SK-N-SH treated with all-trans-retinoic acid at 6 μM for 48 hours (cell line): ENCODE results near the gene THUMPD1.
"Not testable (repeated sequence)": the region's sequence is repeated elsewhere in the genome, so short reads cannot be mapped to it uniquely, and the experiment has no call there.

Source experiments
- ATAC-seq: fragments of 200-7000 bp; cut with Tn5 transposase; 3 replicates; pipeline ENCODE4 v1.9.1; 2020; ENCODE audit warnings: mild to moderate bottlenecking, moderate library complexity
- ARNTL ChIP-seq: fragments of 450-650 bp; formaldehyde crosslinking; IDR thresholded peaks from 2 replicates; pipeline ENCODE4 v1.5.0; 2020; ENCODE audit warnings: low read depth, mild to moderate bottlenecking, moderate library complexity, borderline replicate concordance
- BACH2 ChIP-seq: fragments of 250-450 bp; sonication (Bioruptor Pico); IDR thresholded peaks from 2 replicates; pipeline ENCODE4 v1.9.0; 2021; ENCODE audit warnings: mild to moderate bottlenecking, borderline replicate concordance
- ESRRG ChIP-seq: fragments of 250-450 bp; sonication (Bioruptor Pico); IDR thresholded peaks from 2 replicates; pipeline ENCODE4 v1.6.1; 2021; ENCODE audit warnings: mild to moderate bottlenecking
- ISL1 ChIP-seq: fragments of 250-450 bp; sonication (Bioruptor Pico); IDR thresholded peaks from 2 replicates; pipeline ENCODE4 v2.1.2; 2022; ENCODE audit warnings: mild to moderate bottlenecking, moderate library complexity
- OSR1 ChIP-seq: fragments of 250-450 bp; sonication (Bioruptor Pico); IDR thresholded peaks from 2 replicates; pipeline ENCODE4 v1.8.0; 2022; ENCODE audit warnings: moderate library complexity, mild to moderate bottlenecking, inconsistent platforms
- PPARA ChIP-seq: fragments of 250-450 bp; sonication (Bioruptor Pico); IDR thresholded peaks from 2 replicates; pipeline ENCODE4 v1.5.0; 2020; ENCODE audit warnings: mild to moderate bottlenecking, borderline replicate concordance
- RARB ChIP-seq: fragments of 250-450 bp; sonication (Bioruptor Pico); IDR thresholded peaks from 2 replicates; pipeline ENCODE4 v1.8.0; 2021; ENCODE audit warnings: mild to moderate bottlenecking, moderate library complexity
- SNAI2 ChIP-seq: fragments of 250-450 bp; sonication (Bioruptor Pico); IDR thresholded peaks from 2 replicates; pipeline ENCODE4 v1.5.0; 2020; ENCODE audit warnings: mild to moderate bottlenecking, moderate library complexity
- TOX ChIP-seq: fragments of 250-450 bp; sonication (Bioruptor Pico); IDR thresholded peaks from 2 replicates; pipeline ENCODE4 v1.8.0; 2021; ENCODE audit warnings: mild to moderate bottlenecking, moderate library complexity, borderline replicate concordance
- TSHZ2 ChIP-seq: fragments of 250-450 bp; sonication (Bioruptor Pico); IDR thresholded peaks from 2 replicates; pipeline ENCODE4 v1.5.0; 2020; ENCODE audit warnings: mild to moderate bottlenecking, moderate library complexity
- ZC3H10 ChIP-seq: fragments of 250-450 bp; sonication (Bioruptor Pico); IDR thresholded peaks from 2 replicates; pipeline ENCODE4 v1.5.1; 2021; ENCODE audit warnings: mild to moderate bottlenecking, moderate library complexity
- ZFP3 ChIP-seq: fragments of 250-450 bp; sonication (Bioruptor Pico); IDR thresholded peaks from 2 replicates; pipeline ENCODE4 v1.5.0; 2020; ENCODE audit warnings: mild to moderate bottlenecking, moderate library complexity
- ZFP30 ChIP-seq: fragments of 450-650 bp; formaldehyde crosslinking; IDR thresholded peaks from 2 replicates; pipeline ENCODE4 v1.5.0; 2022; ENCODE audit warnings: mild to moderate bottlenecking, moderate library complexity
- ZNF565 ChIP-seq: fragments of 450-650 bp; formaldehyde crosslinking; conservative IDR thresholded peaks from 2 replicates; pipeline ENCODE4 v1.5.0; 2020; ENCODE audit warnings: low read depth, mild to moderate bottlenecking, moderate library complexity
- ZNF70 ChIP-seq: fragments of 450-650 bp; formaldehyde crosslinking; IDR thresholded peaks from 2 replicates; pipeline ENCODE4 v1.5.0; 2020; ENCODE audit warnings: mild to moderate bottlenecking, moderate library complexity
- TF ChIP-seq, protein P1 (sequence below): fragments of 250-450 bp; sonication (Bioruptor Pico); IDR thresholded peaks from 2 replicates; pipeline ENCODE4 v1.5.1; 2021; ENCODE audit warnings: mild to moderate bottlenecking, moderate library complexity
- TF ChIP-seq, protein P2 (sequence below): fragments of 250-450 bp; sonication (Bioruptor Pico); IDR thresholded peaks from 2 replicates; pipeline ENCODE4 v1.5.1; 2020; ENCODE audit warnings: low read depth, mild to moderate bottlenecking, moderate library complexity
- TF ChIP-seq, protein P3 (sequence below): fragments of 250-450 bp; sonication (Bioruptor Pico); IDR thresholded peaks from 2 replicates; pipeline ENCODE4 v1.8.0; 2021; ENCODE audit warnings: low read depth, mild to moderate bottlenecking, moderate library complexity, borderline replicate concordance

THUMPD1 gene

GRCh38 chr16:20766294-20766693, 24.7 kb upstream of the THUMPD1 start:
- no peak for TF ChIP-seq ESRRG (CRISPR knock-in tag)
- ATAC-seq = no peak

DNA sequence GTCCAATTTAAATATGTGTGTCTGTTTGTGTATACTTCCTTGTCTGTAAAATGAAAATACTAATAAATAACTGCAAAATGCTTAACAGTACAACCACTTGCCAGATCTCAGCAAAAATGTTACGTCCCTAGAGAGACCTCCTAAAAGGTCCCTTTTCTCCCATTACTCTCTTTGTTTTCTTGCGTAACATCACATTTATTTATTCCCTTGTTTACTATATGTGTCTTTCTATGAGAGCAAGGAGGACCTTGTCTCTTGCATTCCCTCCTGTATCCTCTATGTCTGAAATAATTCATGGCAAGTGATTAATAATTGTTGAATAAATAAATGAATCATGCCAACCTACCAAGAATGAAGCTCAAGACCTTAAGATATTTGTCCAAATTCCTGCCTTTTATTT, 24.1 kb upstream of the THUMPD1 start:
- TF ChIP-seq ZFP3 (CRISPR knock-in tag) = no peak
- TF ChIP-seq OSR1 = no peak
- no peak for TF ChIP-seq SNAI2
- no peak for TF ChIP-seq RARB (CRISPR knock-in tag)
- no peak for ATAC-seq

GRCh38 chr16:20764448-20764847, 22.8 kb upstream of the THUMPD1 start:
- not testable (repeated sequence) for ATAC-seq

GRCh38 chr16:20763461-20764232, 22.0 kb upstream of the THUMPD1 start, which contains the start of gene ACSM3:
Gene ACSM3, plus strand, starts transcription at chr16:20764014. Its CDS starts 6,021 bp downstream, at chr16:20770035.
- ATAC-seq = peak; percentile 100
- TF ChIP-seq ZC3H10 (CRISPR knock-in tag) = no peak
- TF ChIP-seq TSHZ2 = no peak
- TF ChIP-seq, protein P1, sequence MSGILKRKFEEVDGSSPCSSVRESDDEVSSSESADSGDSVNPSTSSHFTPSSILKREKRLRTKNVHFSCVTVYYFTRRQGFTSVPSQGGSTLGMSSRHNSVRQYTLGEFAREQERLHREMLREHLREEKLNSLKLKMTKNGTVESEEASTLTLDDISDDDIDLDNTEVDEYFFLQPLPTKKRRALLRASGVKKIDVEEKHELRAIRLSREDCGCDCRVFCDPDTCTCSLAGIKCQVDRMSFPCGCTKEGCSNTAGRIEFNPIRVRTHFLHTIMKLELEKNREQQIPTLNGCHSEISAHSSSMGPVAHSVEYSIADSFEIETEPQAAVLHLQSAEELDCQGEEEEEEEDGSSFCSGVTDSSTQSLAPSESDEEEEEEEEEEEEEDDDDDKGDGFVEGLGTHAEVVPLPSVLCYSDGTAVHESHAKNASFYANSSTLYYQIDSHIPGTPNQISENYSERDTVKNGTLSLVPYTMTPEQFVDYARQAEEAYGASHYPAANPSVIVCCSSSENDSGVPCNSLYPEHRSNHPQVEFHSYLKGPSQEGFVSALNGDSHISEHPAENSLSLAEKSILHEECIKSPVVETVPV (CRISPR knock-in tag) = no peak
- no peak for TF ChIP-seq ZFP30 (CRISPR knock-in tag)
- TF ChIP-seq, protein P2, sequence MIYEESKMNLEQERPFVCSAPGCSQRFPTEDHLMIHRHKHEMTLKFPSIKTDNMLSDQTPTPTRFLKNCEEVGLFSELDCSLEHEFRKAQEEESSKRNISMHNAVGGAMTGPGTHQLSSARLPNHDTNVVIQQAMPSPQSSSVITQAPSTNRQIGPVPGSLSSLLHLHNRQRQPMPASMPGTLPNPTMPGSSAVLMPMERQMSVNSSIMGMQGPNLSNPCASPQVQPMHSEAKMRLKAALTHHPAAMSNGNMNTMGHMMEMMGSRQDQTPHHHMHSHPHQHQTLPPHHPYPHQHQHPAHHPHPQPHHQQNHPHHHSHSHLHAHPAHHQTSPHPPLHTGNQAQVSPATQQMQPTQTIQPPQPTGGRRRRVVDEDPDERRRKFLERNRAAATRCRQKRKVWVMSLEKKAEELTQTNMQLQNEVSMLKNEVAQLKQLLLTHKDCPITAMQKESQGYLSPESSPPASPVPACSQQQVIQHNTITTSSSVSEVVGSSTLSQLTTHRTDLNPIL (CRISPR knock-in tag) = no peak

DNA sequence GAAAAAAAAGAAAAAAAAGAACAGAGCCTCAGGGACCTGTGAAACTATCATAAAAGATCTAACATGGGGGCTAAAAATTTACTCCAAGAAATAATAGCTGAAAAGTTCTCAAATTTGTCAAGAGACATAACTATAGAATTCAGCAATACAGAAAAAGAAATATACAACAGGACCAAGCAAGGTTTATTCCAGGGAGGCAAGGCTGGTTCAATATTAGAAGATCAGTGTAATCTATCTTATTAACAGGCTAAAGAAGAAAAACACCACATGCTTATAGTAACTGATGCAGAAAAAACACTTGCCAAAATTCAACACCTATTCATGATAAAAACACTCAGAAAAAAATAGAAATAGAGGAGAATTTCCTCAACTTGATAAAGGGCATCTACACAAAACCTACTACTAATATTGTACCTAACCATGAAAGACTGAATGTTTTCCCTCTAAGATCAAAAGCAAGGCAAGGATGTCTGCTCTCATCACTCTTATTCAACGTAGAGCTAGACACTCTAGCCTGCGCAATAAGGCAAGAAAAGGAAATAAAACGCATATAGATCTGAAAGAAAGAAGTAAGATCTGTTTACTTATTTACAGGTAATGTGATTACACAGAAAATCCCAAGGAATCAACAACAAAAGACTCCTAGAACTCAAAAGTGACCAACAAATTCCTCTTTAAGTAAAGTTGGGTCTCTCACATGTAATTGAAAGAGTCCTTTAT, 20.9 kb upstream of the THUMPD1 start:
- TF ChIP-seq ZNF70 (CRISPR knock-in tag) (no peak), ZFP30 (CRISPR knock-in tag) (no peak), ZNF565 (no peak), ARNTL (CRISPR knock-in tag) (no peak), BACH2 (CRISPR knock-in tag) (no peak), RARB (CRISPR knock-in tag) (no peak), PPARA (no peak), ZFP3 (CRISPR knock-in tag) (no peak), TOX (CRISPR knock-in tag) (no peak), ZC3H10 (CRISPR knock-in tag) (no peak), ISL1 (CRISPR knock-in tag) (no peak)
- TF ChIP-seq, protein P1 (CRISPR knock-in tag) = no peak
- TF ChIP-seq, protein P3, sequence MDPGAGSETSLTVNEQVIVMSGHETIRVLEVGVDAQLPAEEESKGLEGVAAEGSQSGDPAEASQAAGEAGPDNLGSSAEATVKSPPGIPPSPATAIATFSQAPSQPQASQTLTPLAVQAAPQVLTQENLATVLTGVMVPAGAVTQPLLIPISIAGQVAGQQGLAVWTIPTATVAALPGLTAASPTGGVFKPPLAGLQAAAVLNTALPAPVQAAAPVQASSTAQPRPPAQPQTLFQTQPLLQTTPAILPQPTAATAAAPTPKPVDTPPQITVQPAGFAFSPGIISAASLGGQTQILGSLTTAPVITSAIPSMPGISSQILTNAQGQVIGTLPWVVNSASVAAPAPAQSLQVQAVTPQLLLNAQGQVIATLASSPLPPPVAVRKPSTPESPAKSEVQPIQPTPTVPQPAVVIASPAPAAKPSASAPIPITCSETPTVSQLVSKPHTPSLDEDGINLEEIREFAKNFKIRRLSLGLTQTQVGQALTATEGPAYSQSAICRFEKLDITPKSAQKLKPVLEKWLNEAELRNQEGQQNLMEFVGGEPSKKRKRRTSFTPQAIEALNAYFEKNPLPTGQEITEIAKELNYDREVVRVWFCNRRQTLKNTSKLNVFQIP (CRISPR knock-in tag) = no peak
- TF ChIP-seq, protein P2 (CRISPR knock-in tag) = no peak
- ATAC-seq = no peak
